Urothelium cell line (cell line): ENCODE data around the gene TOR4A.
A peak's percentile ranks its signal among the peaks of the same experiment; 100 is the strongest.

Experiments
- DNase-seq: peaks from one replicate; pipeline ENCODE4 v3.0.0; 2011; ENCODE audit warnings: low spot score, mixed read lengths
- FAIRE-seq: peaks from 2 replicates; lab custom pipeline; 2011; peaks lifted over from hg19 to GRCh38; lab: Jason Lieb, UNC

The TOR4A gene

GRCh38 chr9:137277329-137278041, at the start of gene TOR4A:
TSS of gene TOR4A (plus strand) at chr9:137277726. CDS start at chr9:137278690, 964 bp downstream.
- FAIRE-seq (no peak), DNase-seq (peak; percentile 91)

GRCh38 chr9:137227853-137228505, 49.5 kb upstream of the TOR4A start:
- DNase-seq (no peak), FAIRE-seq (no peak)

GRCh38 chr9:137228506-137228967, 49.0 kb upstream of the TOR4A start:
- FAIRE-seq = no peak
- DNase-seq = no peak

- FAIRE-seq = no peak
Observed at GRCh38 chr9:137228968-137229896, 48.3 kb upstream of the TOR4A start.

GRCh38 chr9:137229903-137230704, 47.4 kb upstream of the TOR4A start:
- DNase-seq (no peak), FAIRE-seq (no peak)

More at GRCh38 chr9:137228968-137229896, 48.3 kb upstream of the TOR4A start:
- DNase-seq = no peak

GRCh38 chr9:137230705-137231371, 46.7 kb upstream of the TOR4A start, which contains the start of gene SLC34A3:
TSS of gene SLC34A3 (plus strand) at chr9:137230901. CDS start at chr9:137231703, 802 bp downstream.
- FAIRE-seq = no peak
- no peak for DNase-seq

- FAIRE-seq = no peak
- DNase-seq = no peak
Observed at GRCh38 chr9:137231372-137232039, 46.0 kb upstream of the TOR4A start.

- FAIRE-seq (no peak), DNase-seq (no peak)
Observed at GRCh38 chr9:137232101-137232500, 45.4 kb upstream of the TOR4A start.

- DNase-seq (no peak), FAIRE-seq (no peak)
Observed at GRCh38 chr9:137232510-137232909, 45.0 kb upstream of the TOR4A start.

GRCh38 chr9:137233143-137233980, 44.2 kb upstream of the TOR4A start:
- no peak for DNase-seq
- no peak for FAIRE-seq

GRCh38 chr9:137234055-137234697, 43.4 kb upstream of the TOR4A start:
- FAIRE-seq = no peak
- DNase-seq = no peak

- DNase-seq (no peak), FAIRE-seq (no peak)
Observed at GRCh38 chr9:137234758-137235423, 42.6 kb upstream of the TOR4A start.

GRCh38 chr9:137235424-137236237, 41.9 kb upstream of the TOR4A start:
- DNase-seq (no peak), FAIRE-seq (no peak)

GRCh38 chr9:137236238-137236935, 41.1 kb upstream of the TOR4A start:
- FAIRE-seq (peak; percentile 32), DNase-seq (peak; percentile 91)

- no peak for DNase-seq
- FAIRE-seq = no peak
Observed at GRCh38 chr9:137236936-137237421, 40.5 kb upstream of the TOR4A start.
